PC-3 (cell line): ENCODE measurements around the gene POMT2. TPM values are rescaled to one million over a fixed set of nuclear protein-coding genes. Genes with fewer than 3 reads are reported as not detected.

ENCODE experiments used
- ATAC-seq: fragments of 200-7000 bp; cut with Tn5 transposase; 2 replicates; pipeline ENCODE4 v1.9.1; 2020; ENCODE audit warnings: mild to moderate bottlenecking, moderate library complexity
- BruUV-seq: library from RNA; stranded (reverse); fragments of 400-500 nt; replicated peaks from 2 replicates; lab custom pipeline; 2021; lab: Mats Ljungman, UMichigan
- CTCF ChIA-PET: fragments of 300-600 bp; sonication (Branson Sonifier 250); formaldehyde crosslinking; loops from one replicate; lab custom pipeline; 2022; ENCODE audit warnings: antibody characterized with exemption; lab: Charles Lee
- POLR2A ChIA-PET: fragments of 300-600 bp; sonication (Branson Sonifier 250); formaldehyde crosslinking; loops from one replicate; lab custom pipeline; 2022; ENCODE audit warnings: antibody characterized with exemption; ENCODE audit not compliant: unreplicated experiment; lab: Charles Lee
- DNase-seq: peaks from one replicate; pipeline ENCODE4 v3.0.0-alpha.2; 2015
- H2AFZ ChIP-seq: fragments of 300-600 bp; sonication (generic); 2 replicates; pipeline ENCODE4 v1.6.0; 2016; ENCODE audit warnings: antibody characterized with exemption, low read length
- H3F3A ChIP-seq: fragments of 300-600 bp; sonication (generic); one replicate; pipeline ENCODE4 v1.6.0; 2017; ENCODE audit warnings: antibody characterized with exemption, low read length, control low read depth, mild to moderate bottlenecking; ENCODE audit not compliant: unreplicated experiment
- H3K27ac ChIP-seq: fragments of 300-600 bp; sonication (generic); 2 replicates; pipeline ENCODE4 v1.5.1; 2016; ENCODE audit warnings: mild to moderate bottlenecking, low read length
- H3K27me3 ChIP-seq: fragments of 300-600 bp; sonication (generic); 2 replicates; pipeline ENCODE4 v1.6.1; 2016; ENCODE audit warnings: low read length, mixed read lengths
- H3K36me3 ChIP-seq: fragments of 300-600 bp; sonication (generic); 2 replicates; pipeline ENCODE4 v1.6.1; 2016; ENCODE audit warnings: low read depth, mixed run types, low read length, mixed read lengths
- H3K4me1 ChIP-seq: fragments of 300-600 bp; sonication (generic); 2 replicates; pipeline ENCODE4 v1.5.1; 2016; ENCODE audit warnings: low read length; ENCODE audit not compliant: insufficient read depth
- H3K4me2 ChIP-seq: fragments of 300-600 bp; sonication (generic); 2 replicates; pipeline ENCODE4 v1.6.0; 2016; ENCODE audit warnings: low read length
- H3K4me3 ChIP-seq: fragments of 300-600 bp; sonication (generic); 2 replicates; pipeline ENCODE4 v1.5.1; 2016; ENCODE audit warnings: mild to moderate bottlenecking, low read length, mixed read lengths
- H3K79me2 ChIP-seq: fragments of 300-600 bp; sonication (generic); 2 replicates; pipeline ENCODE4 v1.6.1; 2017; ENCODE audit warnings: low read length, mixed read lengths
- H3K9ac ChIP-seq: fragments of 300-600 bp; sonication (generic); 2 replicates; pipeline ENCODE4 v1.6.0; 2016; ENCODE audit warnings: mild to moderate bottlenecking, low read length
- H3K9me2 ChIP-seq: fragments of 300-600 bp; sonication (generic); replicated peaks from 2 replicates; pipeline ENCODE4 v1.6.1; 2016; ENCODE audit warnings: mixed run types, low read length, mixed read lengths
- H3K9me3 ChIP-seq: fragments of 300-600 bp; sonication (generic); 2 replicates; pipeline ENCODE4 v1.6.1; 2016; ENCODE audit warnings: low read length, mixed read lengths
- H4K20me1 ChIP-seq: fragments of 300-600 bp; sonication (generic); 2 replicates; pipeline ENCODE4 v1.6.1; 2016; ENCODE audit warnings: low read length, mixed read lengths
- CTCF ChIP-seq: fragments of 300-600 bp; sonication (generic); conservative IDR thresholded peaks from 2 replicates; pipeline ENCODE4 v1.5.1; 2017; ENCODE audit warnings: antibody characterized with exemption, low read depth, mild to moderate bottlenecking, low read length
- EZH2 ChIP-seq: fragments of 300-600 bp; sonication (generic); IDR thresholded peaks from one replicate; pipeline ENCODE4 v1.6.1; 2017; ENCODE audit warnings: antibody characterized with exemption, mild to moderate bottlenecking, low read length; ENCODE audit not compliant: unreplicated experiment
- EZH2phosphoT487 ChIP-seq: fragments of 300-600 bp; sonication (generic); IDR thresholded peaks from 2 replicates; pipeline ENCODE4 v1.6.1; 2018; ENCODE audit warnings: mild to moderate bottlenecking, antibody characterized with exemption, low read length, borderline replicate concordance
- intact Hi-C: fragments of 100-400 bp; cut with micrococcal nuclease; formaldehyde crosslinking; loops from 2 replicates; pipeline ENCODE4 v1.9.0; 2023
- total RNA-seq: library from RNA; depleted of rRNA; stranded (reverse); fragments of >200 nt; gene quantifications from 2 replicates; pipeline ENCODE4 v1.2.3, GENCODE V29; 2014

Gene POMT2
- total RNA-seq, 1 experiment from 2014 or later = 67.6 TPM

- CTCF ChIA-PET = no interaction called here
Measured at GRCh38 chr14:77309131-77309530, 11.6 kb downstream of the POMT2 start.

GRCh38 chr14:77306851-77307496 is 13.7 kb downstream of the POMT2 start:
- no peaks in the 10 kb centered on the region for H3K9me2 ChIP-seq
- H3K4me2 ChIP-seq = no peak overlapping the region
- intact Hi-C loops = no loop called here
- no peaks in the 10 kb centered on the region for H3K9me3 ChIP-seq
- H3K27me3 ChIP-seq = no peaks in the 10 kb centered on the region
- no TSS peak for BruUV-seq
- H3K4me1 ChIP-seq = peaks cover 33% of the 10 kb centered on the region
- ChIA-PET POLR2A (no interaction called here), CTCF (no interaction called here)
- no peak overlapping the region for H3K27ac ChIP-seq
- no peak overlapping the region for H2AFZ ChIP-seq
- peaks cover 22% of the 10 kb centered on the region; the same call in 1 of the 2 replicates for H3K36me3 ChIP-seq
- no peak overlapping the region for H3K4me3 ChIP-seq
- no peak for DNase-seq
- TF ChIP-seq EZH2phosphoT487 = no peak
- no peak for TF ChIP-seq CTCF
- no peak for TF ChIP-seq EZH2
- peaks cover 18% of the 10 kb centered on the region for H3K79me2 ChIP-seq
- no peak for ATAC-seq
- no peak overlapping the region for H3K9ac ChIP-seq
- H4K20me1 ChIP-seq = no peaks in the 10 kb centered on the region
- peaks cover 14% of the 10 kb centered on the region for H3F3A ChIP-seq

More at GRCh38 chr14:77309131-77309530, 11.6 kb downstream of the POMT2 start:
- no peak overlapping the region for H3K4me3 ChIP-seq
- peaks cover 33% of the 10 kb centered on the region for H3K79me2 ChIP-seq
- H3K27me3 ChIP-seq = no peaks in the 10 kb centered on the region
- POLR2A ChIA-PET = no interaction called here
- H3K4me1 ChIP-seq = peaks cover 24% of the 10 kb centered on the region
- H3K9ac ChIP-seq = no peak overlapping the region
- no TSS peak for BruUV-seq
- no peaks in the 10 kb centered on the region for H4K20me1 ChIP-seq
- H3K36me3 ChIP-seq = peaks cover 17% of the 10 kb centered on the region; the same call in 1 of the 2 replicates
- no peak for ATAC-seq
- no peak overlapping the region for H2AFZ ChIP-seq
- H3F3A ChIP-seq = peaks cover 5% of the 10 kb centered on the region
- H3K4me2 ChIP-seq = no peak overlapping the region
- intact Hi-C loops = no loop called here
- H3K27ac ChIP-seq = no peak overlapping the region
- H3K9me3 ChIP-seq = no peaks in the 10 kb centered on the region
- H3K9me2 ChIP-seq = no peaks in the 10 kb centered on the region
- DNase-seq = no peak
- TF ChIP-seq EZH2 (no peak), CTCF (no peak), EZH2phosphoT487 (no peak)

GRCh38 chr14:77306416-77306815 is 14.3 kb downstream of the POMT2 start:
- no peaks in the 10 kb centered on the region for H3K27me3 ChIP-seq
- ATAC-seq = no peak
- no peaks in the 10 kb centered on the region for H3K9me2 ChIP-seq
- H3K4me2 ChIP-seq = no peak overlapping the region
- peaks cover 14% of the 10 kb centered on the region for H3F3A ChIP-seq
- H3K4me3 ChIP-seq = no peak overlapping the region
- peaks cover 25% of the 10 kb centered on the region; the same call in 1 of the 2 replicates for H3K36me3 ChIP-seq
- intact Hi-C loops = no loop called here
- TF ChIP-seq CTCF (no peak), EZH2 (no peak), EZH2phosphoT487 (no peak)
- no peaks in the 10 kb centered on the region for H3K9me3 ChIP-seq
- no peak overlapping the region for H2AFZ ChIP-seq
- no TSS peak for BruUV-seq
- POLR2A ChIA-PET = no interaction called here
- peaks cover 14% of the 10 kb centered on the region for H3K79me2 ChIP-seq
- H4K20me1 ChIP-seq = no peaks in the 10 kb centered on the region
- CTCF ChIA-PET = no interaction called here
- peaks cover 33% of the 10 kb centered on the region for H3K4me1 ChIP-seq
- DNase-seq = no peak
- no peak overlapping the region for H3K27ac ChIP-seq
- H3K9ac ChIP-seq = no peak overlapping the region
